Uterus (tissue), 4 donors: ENCODE measurements around the gene ANP32A. TPM values are rescaled to one million over a fixed set of nuclear protein-coding genes. Genes with fewer than 3 reads are reported as not detected.

Experiments used
- DNase-seq, 2 donors: peaks; one replicate each; pipeline ENCODE4 v3.0.0-alpha.2; 2019 to 2020
- H3K27ac ChIP-seq, 2 donors: fragments of 200-600 bp; sonication (generic); 1 replicate in 1 of 2; 2 replicates in 1 of 2; pipeline ENCODE4 v1.5.1; 2016 to 2018
- H3K27me3 ChIP-seq, 2 donors: fragments of 200-600 bp; sonication (generic); one replicate each; pipeline ENCODE4 v1.5.1; 2018 to 2019; ENCODE audit warnings: control low read depth in 1 of 2
- H3K36me3 ChIP-seq, 2 donors: fragments of 200-600 bp; sonication (generic); one replicate each; pipeline ENCODE4 v1.5.1; 2019; ENCODE audit warnings: control low read depth in 1 of 2
- H3K4me1 ChIP-seq, 2 donors: fragments of 200-600 bp; sonication (generic); one replicate each; pipeline ENCODE4 v1.5.1; 2018 to 2019; ENCODE audit warnings: control low read depth in 1 of 2
- H3K4me3 ChIP-seq, 2 donors: fragments of 200-600 bp; sonication (generic); 1 replicate in 1 of 2; 2 replicates in 1 of 2; pipeline ENCODE4 v1.5.1; 2018 to 2019; ENCODE audit warnings: mild to moderate bottlenecking in 1 of 2
- H3K9me3 ChIP-seq, 2 donors: fragments of 200-600 bp; sonication (generic); one replicate each; pipeline ENCODE4 v1.5.1; 2019; ENCODE audit warnings: control low read depth in 1 of 2
- CTCF ChIP-seq, 4 experiments: fragments of 200-600 bp in 2 of 4; fragments of 450-650 bp in 2 of 4; sonication (generic) in 2 of 4; IDR thresholded peaks; one replicate each; pipeline ENCODE4 v1.5.1; 2016 to 2019; ENCODE audit warnings: antibody characterized with exemption in 4 of 4, mild to moderate bottlenecking in 2 of 4, moderate library complexity in 1 of 4
- POLR2A ChIP-seq, 2 donors: fragments of 450-650 bp; IDR thresholded peaks; one replicate each; pipeline ENCODE4 v1.6.1; 2016; ENCODE audit warnings: antibody characterized with exemption in 2 of 2, mild to moderate bottlenecking in 1 of 2, moderate library complexity in 1 of 2
- intact Hi-C: fragments of 100-400 bp; cut with DNase I; formaldehyde crosslinking; loops from one replicate; pipeline ENCODE4 v1.15.1; 2023; ENCODE audit warnings: low total_unique reads
- total RNA-seq, 4 donors: library from RNA; depleted of rRNA in 3 of 4; stranded (reverse); fragments of >200 nt in 3 of 4; gene quantifications; one replicate each; pipeline versions ENCODE4 v1.1.0 to v1.2.4, GENCODE V29; 2014 to 2023
- donor health status: DM: yes; HTN: yes; CAD: no.

ANP32A gene
- total RNA-seq, 4 donors from 2014 or later: 32.1 to 117 (median 105) TPM

- H3K27ac ChIP-seq: no peak overlapping the region
- no peaks in the 10 kb centered on the region for H3K9me3 ChIP-seq
- no peak for DNase-seq
- H3K4me3 ChIP-seq: no peak overlapping the region
- intact Hi-C loops: no loop called here
- H3K27me3 ChIP-seq: no peaks in the 10 kb centered on the region
- TF ChIP-seq CTCF (IDR thresholded peaks at IDR 0.05): no peak
- TF ChIP-seq POLR2A (IDR thresholded peaks at IDR 0.05): no peak
- no peaks in the 10 kb centered on the region for H3K36me3 ChIP-seq
- H3K4me1 ChIP-seq: no peaks in the 10 kb centered on the region
Measured at GRCh38 chr15:68851971-68852370, 31.3 kb upstream of the ANP32A start.

- Histone ChIP-seq H3K36me3 (no peaks in the 10 kb centered on the region), H3K27ac (no peak overlapping the region), H3K9me3 (no peaks in the 10 kb centered on the region), H3K27me3 (peaks cover 0 to 10% of the 10 kb centered on the region in 2 donors), H3K4me1 (no peaks in the 10 kb centered on the region), H3K4me3 (no peak overlapping the region)
- intact Hi-C loops: no loop called here
- TF ChIP-seq CTCF (IDR thresholded peaks at IDR 0.05) (no peak), POLR2A (IDR thresholded peaks at IDR 0.05) (no peak)
- no peak for DNase-seq
Measured at GRCh38 chr15:68849497-68849896, 28.8 kb upstream of the ANP32A start.

- intact Hi-C loops: no loop called here
- H3K4me1 ChIP-seq: peaks cover 0 to 4% of the 10 kb centered on the region in 2 donors
- TF ChIP-seq POLR2A (IDR thresholded peaks at IDR 0.05) (no peak), CTCF (IDR thresholded peaks at IDR 0.05) (no peak)
- H3K4me3 ChIP-seq: no peak overlapping the region
- no peaks in the 10 kb centered on the region for H3K36me3 ChIP-seq
- no peak overlapping the region for H3K27ac ChIP-seq
- no peaks in the 10 kb centered on the region for H3K9me3 ChIP-seq
- DNase-seq: no peak
- peaks cover 0 to 31% of the 10 kb centered on the region in 2 donors for H3K27me3 ChIP-seq
Measured at GRCh38 chr15:68846851-68847439, 26.2 kb upstream of the ANP32A start.

- DNase-seq: no peak
- no peak for TF ChIP-seq POLR2A (IDR thresholded peaks at IDR 0.05)
- no peak for TF ChIP-seq CTCF (IDR thresholded peaks at IDR 0.05)
- H3K4me3 ChIP-seq: no peak overlapping the region
- peaks cover 0 to 42% of the 10 kb centered on the region in 2 donors for H3K27me3 ChIP-seq
- no peaks in the 10 kb centered on the region for H3K36me3 ChIP-seq
- no peak overlapping the region for H3K27ac ChIP-seq
- intact Hi-C loops: no loop called here
- peaks cover 0 to 4% of the 10 kb centered on the region in 2 donors for H3K4me1 ChIP-seq
- H3K9me3 ChIP-seq: no peaks in the 10 kb centered on the region
Measured at GRCh38 chr15:68844856-68845550, 24.3 kb upstream of the ANP32A start.
